ENCODE data around the gene PARD3. TPM values are rescaled to one million over a fixed set of nuclear protein-coding genes. Genes with fewer than 3 reads are reported as not detected.
A peak's percentile ranks its signal among the peaks of the same experiment; 100 is the strongest.

Gene PARD3
- total RNA-seq, 1 experiment from 2014 or later = 154 TPM

GRCh38 chr10:34126371-34127151 lies 688.5 kb downstream of the PARD3 start:
- Histone ChIP-seq H3K36me3 (ENCODE audit: low read depth, low read length) (no peaks in the 10 kb centered on the region), H3K9ac (ENCODE audit: low read length) (no peak overlapping the region), H3K4me1 (ENCODE audit: insufficient read depth, low read length) (peaks cover 28% of the 10 kb centered on the region), H3K79me2 (ENCODE audit: low read length) (no peaks in the 10 kb centered on the region), H3K4me2 (ENCODE audit: low read length) (no peak overlapping the region), H4K20me1 (ENCODE audit: low read length) (no peaks in the 10 kb centered on the region), H3K9me2 (replicated peaks; ENCODE audit: low read length) (no peaks in the 10 kb centered on the region), H3K27ac (ENCODE audit: low read length) (no peak overlapping the region), H3K27me3 (ENCODE audit: low read length) (no peaks in the 10 kb centered on the region), H3F3A (ENCODE audit: low read length, unreplicated experiment) (peaks cover 6% of the 10 kb centered on the region), H2AFZ (ENCODE audit: low read length) (no peak overlapping the region), H3K9me3 (ENCODE audit: low read length) (no peaks in the 10 kb centered on the region), H3K4me3 (ENCODE audit: low read length) (no peak overlapping the region)
- CTCF ChIA-PET = interaction anchor here (0.7 kb wide), 1 partner anchor 714 kb away, joined by 6 read pairs; no protein-coding TSS in a partner anchor
- ATAC-seq = no peak
- POLR2A ChIA-PET (ENCODE audit: unreplicated experiment) = interaction anchor here (0.6 kb wide), 4 partner anchors 218 to 792 kb away, joined by 3 to 7 read pairs (median 4); no protein-coding TSS in a partner anchor
- BruUV-seq (replicated peaks) = no TSS peak
- no peak for DNase-seq
- intact Hi-C loops (cut with micrococcal nuclease) = loop anchor here (10.0 kb wide), 1 partner anchor 398 kb away; no protein-coding TSS in a partner anchor
- no peak for TF ChIP-seq EZH2phosphoT487 (IDR thresholded peaks at IDR 0.05; ENCODE audit: borderline replicate concordance, low read length)

GRCh38 chr10:34125702-34126101 lies 689.4 kb downstream of the PARD3 start:
- Histone ChIP-seq H3K4me2 (ENCODE audit: low read length) (no peak overlapping the region), H3K79me2 (ENCODE audit: low read length) (no peaks in the 10 kb centered on the region), H3K27me3 (ENCODE audit: low read length) (no peaks in the 10 kb centered on the region), H2AFZ (ENCODE audit: low read length) (no peak overlapping the region), H3K36me3 (ENCODE audit: low read depth, low read length) (no peaks in the 10 kb centered on the region), H3K4me3 (ENCODE audit: low read length) (no peak overlapping the region), H3K27ac (ENCODE audit: low read length) (no peak overlapping the region), H3F3A (ENCODE audit: low read length, unreplicated experiment) (peaks cover 6% of the 10 kb centered on the region), H3K9ac (ENCODE audit: low read length) (no peak overlapping the region), H4K20me1 (ENCODE audit: low read length) (no peaks in the 10 kb centered on the region), H3K4me1 (ENCODE audit: insufficient read depth, low read length) (peaks cover 33% of the 10 kb centered on the region), H3K9me3 (ENCODE audit: low read length) (no peaks in the 10 kb centered on the region), H3K9me2 (replicated peaks; ENCODE audit: low read length) (no peaks in the 10 kb centered on the region)
- TF ChIP-seq EZH2 (IDR thresholded peaks at IDR 0.05; ENCODE audit: low read length, unreplicated experiment) = no peak
- TF ChIP-seq CTCF (conservative IDR thresholded peaks at IDR 0.05; ENCODE audit: low read depth, low read length) = no peak
- TF ChIP-seq EZH2phosphoT487 (IDR thresholded peaks at IDR 0.05; ENCODE audit: borderline replicate concordance, low read length) = no peak
- ChIA-PET POLR2A (ENCODE audit: unreplicated experiment) (interaction anchor here (0.5 to 0.6 kb wide), 2 partner anchors 59 to 468 kb away, joined by 4 to 7 read pairs; no protein-coding TSS in a partner anchor), CTCF (no interaction called here)
- BruUV-seq (replicated peaks) = no TSS peak
- intact Hi-C loops (cut with micrococcal nuclease) = loop anchor here (10.0 kb wide), 1 partner anchor 399 kb away; no protein-coding TSS in a partner anchor
- ATAC-seq (no peak), DNase-seq (no peak)

GRCh38 chr10:34124522-34125035 lies 690.5 kb downstream of the PARD3 start:
- TF ChIP-seq CTCF (conservative IDR thresholded peaks at IDR 0.05; ENCODE audit: low read depth, low read length) (no peak), EZH2phosphoT487 (IDR thresholded peaks at IDR 0.05; ENCODE audit: borderline replicate concordance, low read length) (no peak), EZH2 (IDR thresholded peaks at IDR 0.05; ENCODE audit: low read length, unreplicated experiment) (no peak)
- no peaks in the 10 kb centered on the region for H4K20me1 ChIP-seq (ENCODE audit: low read length)
- ChIA-PET CTCF (interaction anchor here (1.0 kb wide), 1 partner anchor 514 kb away, joined by 4 read pairs; no protein-coding TSS in a partner anchor), POLR2A (ENCODE audit: unreplicated experiment) (interaction anchor here (0.6 kb wide), 2 partner anchors 17 to 790 kb away, joined by 3 to 7 read pairs; no protein-coding TSS in a partner anchor)
- BruUV-seq (replicated peaks) = no TSS peak
- no peak overlapping the region for H3K9ac ChIP-seq (ENCODE audit: low read length)
- intact Hi-C loops (cut with micrococcal nuclease) = loop anchor here (1.0 to 10.0 kb wide), 4 partner anchors 61 to 789 kb away; no protein-coding TSS in a partner anchor
- peak overlapping the region; percentile 55 for H3K27ac ChIP-seq (ENCODE audit: low read length)
- peak overlapping the region; percentile 64 for H2AFZ ChIP-seq (ENCODE audit: low read length)
- peak; percentile 97 for ATAC-seq
- H3K79me2 ChIP-seq (ENCODE audit: low read length) = no peaks in the 10 kb centered on the region
- peak; percentile 100 for DNase-seq
- peak overlapping the region; percentile 64 for H3K4me2 ChIP-seq (ENCODE audit: low read length)
- H3K36me3 ChIP-seq (ENCODE audit: low read depth, low read length) = no peaks in the 10 kb centered on the region
- peak overlapping the region; percentile 6; the same call in 1 of the 2 replicates for H3K4me3 ChIP-seq (ENCODE audit: low read length)
- peaks cover 33% of the 10 kb centered on the region for H3K4me1 ChIP-seq (ENCODE audit: insufficient read depth, low read length)
- no peaks in the 10 kb centered on the region for H3K9me2 ChIP-seq (replicated peaks; ENCODE audit: low read length)
- no peaks in the 10 kb centered on the region for H3K27me3 ChIP-seq (ENCODE audit: low read length)
- H3K9me3 ChIP-seq (ENCODE audit: low read length) = no peaks in the 10 kb centered on the region
- H3F3A ChIP-seq (ENCODE audit: low read length, unreplicated experiment) = peaks cover 6% of the 10 kb centered on the region
